Activated CD4-positive, alpha-beta T cell treated with anti-CD3 and anti-CD28 coated beads, Interleukin-2, amount 10 ng/mL, durations not matched to agents 24 days and 14 days (primary cell): ENCODE results near the gene NXPH1. TPM values are rescaled to one million over a fixed set of nuclear protein-coding genes. Genes with fewer than 3 reads are reported as not detected.

Experiments used
- DNase-seq: peaks from one replicate; pipeline ENCODE4 v3.0.0; 2022
- H3K27ac Mint-ChIP-seq: one replicate; pipeline ENCODE4 v1.8.0; 2022; ENCODE audit warnings: mild to moderate bottlenecking, mixed read lengths
- H3K27me3 Mint-ChIP-seq: one replicate; pipeline ENCODE4 v1.8.0; 2022; ENCODE audit warnings: mixed read lengths
- H3K36me3 Mint-ChIP-seq: one replicate; pipeline ENCODE4 v1.8.0; 2022; ENCODE audit warnings: low read depth, mild to moderate bottlenecking, mixed read lengths
- H3K4me1 Mint-ChIP-seq: one replicate; pipeline ENCODE4 v1.8.0; 2021; ENCODE audit warnings: mixed read lengths
- H3K4me3 Mint-ChIP-seq: one replicate; pipeline ENCODE4 v1.8.0; 2022; ENCODE audit warnings: mild to moderate bottlenecking, moderate library complexity, mixed read lengths
- H3K9me3 Mint-ChIP-seq: one replicate; pipeline ENCODE4 v1.8.0; 2021; ENCODE audit warnings: mixed read lengths
- intact Hi-C: fragments of 100-400 bp; cut with micrococcal nuclease; formaldehyde crosslinking; loops from one replicate; pipeline ENCODE4 v1.15.1; 2023
- total RNA-seq: library from RNA; stranded (reverse); gene quantifications from 2 replicates; pipeline ENCODE4 v1.2.3, GENCODE V29; 2022

Gene NXPH1
- total RNA-seq, 1 donor from 2014 or later, result not detected

DNA sequence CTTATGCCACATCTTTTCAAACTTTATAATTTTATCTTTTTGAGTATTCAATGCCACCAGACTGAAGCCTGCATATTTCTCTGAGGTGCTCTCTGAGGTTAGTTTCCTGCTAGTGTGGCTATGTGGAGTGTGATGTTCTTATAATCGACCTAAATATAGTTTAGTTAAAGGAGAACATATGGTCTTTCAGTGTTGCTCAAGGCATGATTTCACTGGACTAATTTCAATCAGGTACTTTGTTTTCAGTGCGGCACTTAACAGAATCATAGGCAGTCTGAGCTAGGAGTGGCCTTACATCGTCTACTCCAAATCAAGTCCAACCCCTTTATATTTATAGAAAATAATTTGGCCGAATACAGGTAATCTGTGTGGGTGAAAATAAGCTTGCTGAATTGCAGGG, 134.2 kb downstream of the NXPH1 start:
- no peaks in the 10 kb centered on the region for H3K36me3 Mint-ChIP-seq
- DNase-seq, result no peak
- H3K4me1 Mint-ChIP-seq, result no peaks in the 10 kb centered on the region
- H3K9me3 Mint-ChIP-seq, result no peaks in the 10 kb centered on the region
- intact Hi-C loops, result no loop called here
- no peak overlapping the region for H3K4me3 Mint-ChIP-seq
- H3K27ac Mint-ChIP-seq, result no peak overlapping the region
- H3K27me3 Mint-ChIP-seq, result no peaks in the 10 kb centered on the region

DNA sequence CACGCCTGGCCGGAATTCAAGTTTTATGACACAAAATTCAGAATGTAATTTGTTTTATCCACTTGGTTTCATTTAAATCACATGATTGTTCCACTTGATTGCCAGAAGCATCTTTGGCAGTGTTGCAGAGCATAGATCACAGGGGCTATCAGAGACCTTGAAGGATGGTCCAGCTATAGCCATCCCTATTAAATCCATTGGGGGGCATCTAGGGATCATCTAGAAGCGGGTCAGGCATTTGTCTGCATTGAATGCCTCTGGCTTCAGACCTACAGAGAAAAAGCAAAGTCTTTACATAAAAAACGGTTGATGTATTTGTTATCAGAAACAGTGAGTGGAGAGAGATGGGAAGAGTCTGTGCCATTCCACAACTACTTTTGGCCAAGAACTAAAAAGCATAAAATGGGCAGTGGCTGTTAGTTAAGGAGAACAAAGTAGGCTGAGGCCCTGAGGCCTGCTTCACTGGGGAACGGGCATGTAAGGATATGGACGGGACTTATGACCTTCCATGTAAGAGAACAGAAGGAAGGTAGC, 146.3 kb downstream of the NXPH1 start:
- no peaks in the 10 kb centered on the region for H3K36me3 Mint-ChIP-seq
- H3K27me3 Mint-ChIP-seq, result no peaks in the 10 kb centered on the region
- DNase-seq, result no peak
- no peaks in the 10 kb centered on the region for H3K9me3 Mint-ChIP-seq
- H3K27ac Mint-ChIP-seq, result no peak overlapping the region
- H3K4me1 Mint-ChIP-seq, result no peaks in the 10 kb centered on the region
- no peak overlapping the region for H3K4me3 Mint-ChIP-seq
- intact Hi-C loops, result no loop called here

DNA sequence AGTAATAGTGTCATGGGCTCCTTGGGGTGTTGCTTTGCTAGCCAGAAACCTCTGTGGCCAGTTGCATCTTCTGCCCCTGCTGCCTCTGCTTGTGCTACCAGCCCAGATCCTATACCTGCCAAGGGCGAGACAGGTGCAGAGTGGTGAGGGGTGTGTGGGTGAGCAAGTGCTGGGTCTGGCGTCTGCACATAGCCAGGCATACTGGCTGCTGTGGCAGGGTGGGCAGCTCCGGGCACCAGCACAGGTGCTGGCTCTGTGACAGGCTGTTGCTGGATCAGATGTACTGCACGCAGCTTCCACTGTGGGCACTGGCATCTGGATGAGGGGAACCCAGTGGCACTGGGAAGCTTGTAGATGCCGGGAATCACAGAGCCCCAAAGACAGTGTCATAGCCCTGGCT, 148.4 kb downstream of the NXPH1 start:
- Mint-ChIP-seq H3K36me3 (no peaks in the 10 kb centered on the region), H3K4me3 (no peak overlapping the region), H3K4me1 (no peaks in the 10 kb centered on the region), H3K9me3 (no peaks in the 10 kb centered on the region), H3K27me3 (no peaks in the 10 kb centered on the region), H3K27ac (no peak overlapping the region)
- no peak for DNase-seq
- intact Hi-C loops, result no loop called here

DNA sequence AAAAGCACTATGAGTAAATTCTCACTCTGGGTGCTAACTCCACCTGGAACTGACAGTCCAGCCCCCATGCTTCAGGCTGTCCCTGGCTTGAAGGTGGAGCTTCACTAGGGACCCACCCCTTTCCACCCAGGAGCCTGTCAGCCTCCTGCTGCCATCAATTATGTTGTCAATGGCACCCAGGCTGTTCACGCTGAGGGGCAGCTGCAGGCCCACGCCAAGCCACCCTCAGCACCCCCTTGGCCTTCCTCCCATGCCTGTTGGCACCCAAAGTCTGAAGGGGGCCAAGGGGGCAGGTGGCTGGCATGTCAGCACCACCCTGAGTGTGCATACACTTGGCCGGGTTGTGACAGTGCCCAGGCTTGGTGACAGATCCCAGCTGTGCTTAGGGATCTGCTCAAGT, 149.3 kb downstream of the NXPH1 start:
- H3K27me3 Mint-ChIP-seq, result no peaks in the 10 kb centered on the region
- H3K4me3 Mint-ChIP-seq, result no peak overlapping the region
- intact Hi-C loops, result no loop called here
- no peak for DNase-seq
- H3K36me3 Mint-ChIP-seq, result no peaks in the 10 kb centered on the region
- no peak overlapping the region for H3K27ac Mint-ChIP-seq
- no peaks in the 10 kb centered on the region for H3K4me1 Mint-ChIP-seq
- no peaks in the 10 kb centered on the region for H3K9me3 Mint-ChIP-seq

DNA sequence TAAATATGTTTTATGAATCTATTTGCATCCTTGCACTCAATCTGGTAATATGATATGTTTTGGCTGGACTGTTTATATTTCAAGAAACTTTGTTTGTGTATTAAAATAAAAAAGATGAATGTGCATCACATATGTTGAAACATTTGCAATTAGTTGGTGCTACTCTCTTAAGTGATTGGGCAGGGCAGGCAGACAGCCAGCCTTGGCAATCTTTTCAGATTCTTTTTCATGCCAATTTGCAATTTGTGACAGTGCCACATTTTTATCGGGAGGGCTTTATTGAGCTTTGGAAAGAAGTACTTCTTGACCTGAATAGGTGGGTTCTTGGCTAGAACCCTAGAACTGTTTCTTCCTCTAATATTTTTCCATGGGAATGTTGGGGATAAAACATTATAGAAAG, 152.2 kb downstream of the NXPH1 start:
- H3K4me1 Mint-ChIP-seq, result no peaks in the 10 kb centered on the region
- H3K4me3 Mint-ChIP-seq, result no peak overlapping the region
- no peaks in the 10 kb centered on the region for H3K27me3 Mint-ChIP-seq
- no peaks in the 10 kb centered on the region for H3K9me3 Mint-ChIP-seq
- H3K36me3 Mint-ChIP-seq, result no peaks in the 10 kb centered on the region
- no peak overlapping the region for H3K27ac Mint-ChIP-seq
- intact Hi-C loops, result no loop called here
- DNase-seq, result no peak

DNA sequence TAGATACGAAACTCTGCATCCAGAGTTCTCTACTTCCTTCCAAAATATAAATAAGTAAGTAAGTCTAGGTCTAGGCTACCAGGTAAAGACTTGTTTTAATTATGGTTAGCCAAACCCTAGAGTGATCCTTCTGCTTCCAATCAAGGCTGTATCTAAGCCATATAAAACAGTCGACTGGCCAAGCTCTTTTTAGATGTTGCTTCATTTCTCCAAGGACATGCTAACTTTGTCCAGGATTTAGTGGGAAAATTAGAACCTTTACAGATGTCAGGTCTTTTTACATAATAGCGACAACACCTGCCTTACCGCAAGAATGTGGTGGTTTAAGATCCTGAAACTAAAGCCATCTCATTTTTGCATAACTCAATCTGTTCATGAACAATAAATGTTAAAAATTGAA, 156.8 kb downstream of the NXPH1 start:
- H3K4me1 Mint-ChIP-seq, result no peaks in the 10 kb centered on the region
- no peak overlapping the region for H3K27ac Mint-ChIP-seq
- H3K27me3 Mint-ChIP-seq, result no peaks in the 10 kb centered on the region
- DNase-seq, result no peak
- H3K36me3 Mint-ChIP-seq, result no peaks in the 10 kb centered on the region
- H3K9me3 Mint-ChIP-seq, result no peaks in the 10 kb centered on the region
- intact Hi-C loops, result no loop called here
- H3K4me3 Mint-ChIP-seq, result no peak overlapping the region

DNA sequence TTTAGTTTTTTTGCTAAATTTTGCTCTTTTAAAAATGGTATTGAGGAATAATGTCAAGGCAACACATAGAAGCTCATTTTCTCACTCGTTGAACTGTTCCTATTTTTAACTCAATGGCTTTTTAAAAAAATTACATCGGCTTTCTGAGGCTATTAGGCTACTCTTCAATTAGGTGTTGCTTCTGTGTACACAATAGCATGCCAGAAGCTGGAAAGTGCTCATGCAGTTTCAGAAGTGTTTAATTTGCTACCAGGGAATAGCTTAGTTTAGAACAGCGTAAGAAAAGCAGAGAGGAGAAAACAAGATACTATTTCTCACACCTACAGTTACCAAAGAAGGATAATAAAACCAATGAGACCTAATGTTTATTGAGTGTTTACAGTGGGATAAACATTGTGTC, 157.4 kb downstream of the NXPH1 start:
- Mint-ChIP-seq H3K36me3 (no peaks in the 10 kb centered on the region), H3K27ac (no peak overlapping the region), H3K9me3 (no peaks in the 10 kb centered on the region), H3K4me3 (no peak overlapping the region), H3K4me1 (no peaks in the 10 kb centered on the region), H3K27me3 (no peaks in the 10 kb centered on the region)
- DNase-seq, result no peak
- intact Hi-C loops, result no loop called here

DNA sequence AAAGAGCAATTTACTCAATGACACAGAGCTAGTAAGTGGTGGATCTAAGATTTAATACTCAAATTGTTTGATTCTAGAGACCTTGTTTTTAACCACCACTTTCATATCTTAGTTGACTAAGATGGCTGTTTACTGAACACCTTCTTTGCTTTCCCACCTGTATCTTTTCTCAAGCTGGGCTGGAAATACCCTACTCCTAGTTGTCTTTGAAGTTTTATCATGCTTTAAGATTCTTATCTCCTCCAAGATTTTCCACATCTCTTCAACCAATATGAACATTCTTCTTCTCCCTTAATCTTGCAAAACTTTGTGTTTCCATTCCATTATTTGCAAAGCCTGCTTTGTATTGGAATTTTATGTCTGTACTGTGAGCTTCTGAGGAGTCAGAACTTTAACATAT, 157.9 kb downstream of the NXPH1 start:
- Mint-ChIP-seq H3K4me3 (no peak overlapping the region), H3K9me3 (no peaks in the 10 kb centered on the region), H3K27me3 (no peaks in the 10 kb centered on the region), H3K36me3 (no peaks in the 10 kb centered on the region), H3K4me1 (no peaks in the 10 kb centered on the region), H3K27ac (no peak overlapping the region)
- no peak for DNase-seq
- intact Hi-C loops, result no loop called here

DNA sequence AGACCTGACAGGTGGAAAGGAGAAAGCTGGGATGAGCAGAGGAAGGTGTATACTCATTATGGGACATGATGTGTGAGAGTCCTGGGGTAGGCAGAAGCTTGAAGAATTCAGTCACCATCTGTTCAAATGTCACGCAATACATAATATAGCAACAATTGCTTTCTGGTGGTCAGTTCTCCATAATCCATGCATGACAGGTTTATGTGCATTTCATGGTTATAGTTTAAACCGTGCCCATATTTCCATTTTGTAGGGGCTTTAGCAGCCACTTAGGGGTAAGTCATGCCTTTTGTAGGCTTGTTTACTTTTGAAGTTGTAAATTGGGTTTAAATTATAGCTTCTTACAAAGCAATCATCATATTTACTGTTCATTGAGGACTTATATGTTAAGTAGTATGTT, 158.8 kb downstream of the NXPH1 start:
- Mint-ChIP-seq H3K4me3 (no peak overlapping the region), H3K27me3 (no peaks in the 10 kb centered on the region), H3K27ac (no peak overlapping the region), H3K9me3 (no peaks in the 10 kb centered on the region), H3K36me3 (no peaks in the 10 kb centered on the region), H3K4me1 (no peaks in the 10 kb centered on the region)
- no peak for DNase-seq
- intact Hi-C loops, result no loop called here

DNA sequence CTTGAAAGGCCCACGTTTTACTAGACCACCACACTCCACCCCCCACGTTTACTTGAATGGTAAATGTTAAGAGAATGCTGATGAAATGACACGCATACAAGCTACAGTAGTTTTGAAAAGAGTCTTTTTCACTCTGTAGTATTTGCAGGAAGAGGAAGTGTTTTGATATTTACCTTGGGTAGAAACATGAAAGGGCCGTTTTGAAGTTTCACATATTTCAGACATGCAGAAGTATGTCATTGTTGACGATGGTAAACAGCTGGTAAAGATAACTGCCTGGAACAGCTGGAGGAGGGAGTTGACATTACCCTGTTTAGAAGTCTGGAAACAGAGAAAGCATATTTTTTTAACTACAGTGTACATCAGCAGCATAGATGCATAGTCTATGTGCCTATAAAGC, 160.7 kb downstream of the NXPH1 start:
- H3K36me3 Mint-ChIP-seq, result no peaks in the 10 kb centered on the region
- H3K4me3 Mint-ChIP-seq, result no peak overlapping the region
- no peak for DNase-seq
- no peaks in the 10 kb centered on the region for H3K9me3 Mint-ChIP-seq
- H3K27me3 Mint-ChIP-seq, result no peaks in the 10 kb centered on the region
- intact Hi-C loops, result no loop called here
- H3K4me1 Mint-ChIP-seq, result no peaks in the 10 kb centered on the region
- no peak overlapping the region for H3K27ac Mint-ChIP-seq

DNA sequence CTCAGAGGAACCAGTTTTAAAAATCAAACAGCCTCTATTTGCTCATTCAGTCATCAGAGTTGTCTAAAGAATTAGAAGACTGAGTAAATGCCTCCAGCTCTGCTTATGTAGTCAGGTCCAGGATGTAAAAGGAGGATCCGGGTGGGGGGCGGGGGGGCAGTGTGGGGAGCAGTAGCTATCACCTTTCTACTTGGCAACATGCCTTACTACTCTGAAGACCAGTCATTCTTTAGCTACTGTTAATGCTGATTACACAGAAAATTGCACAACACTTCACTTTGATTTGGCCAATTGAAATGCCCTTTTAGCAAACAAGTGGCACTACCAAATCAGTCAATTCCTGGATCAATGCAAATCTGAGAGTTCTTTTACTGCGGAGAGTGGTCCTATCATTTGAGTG, 164.2 kb downstream of the NXPH1 start:
- no peaks in the 10 kb centered on the region for H3K4me1 Mint-ChIP-seq
- DNase-seq, result no peak
- H3K4me3 Mint-ChIP-seq, result no peak overlapping the region
- H3K27ac Mint-ChIP-seq, result no peak overlapping the region
- no peaks in the 10 kb centered on the region for H3K27me3 Mint-ChIP-seq
- H3K36me3 Mint-ChIP-seq, result no peaks in the 10 kb centered on the region
- intact Hi-C loops, result no loop called here
- H3K9me3 Mint-ChIP-seq, result no peaks in the 10 kb centered on the region

DNA sequence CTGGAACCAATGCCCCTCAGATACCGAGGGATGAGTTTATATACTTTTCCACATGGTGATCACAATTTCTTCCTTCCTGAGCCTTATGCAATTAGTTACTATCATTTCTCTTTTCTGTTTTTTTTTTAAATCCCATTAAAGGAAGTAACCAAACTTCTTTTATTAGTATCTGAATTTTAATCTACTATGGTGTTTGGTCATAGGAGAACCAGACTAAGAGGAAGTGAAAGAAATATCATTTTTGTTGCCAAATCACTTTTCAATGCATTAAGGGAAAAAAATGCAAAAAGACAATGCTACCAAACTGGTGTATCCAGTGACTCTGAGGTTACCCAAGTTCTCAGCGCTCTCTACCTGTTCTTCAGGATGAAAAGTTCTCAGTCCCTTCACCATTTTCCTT, 167.7 kb downstream of the NXPH1 start:
- Mint-ChIP-seq H3K27ac (no peak overlapping the region), H3K4me1 (no peaks in the 10 kb centered on the region), H3K9me3 (no peaks in the 10 kb centered on the region), H3K36me3 (no peaks in the 10 kb centered on the region), H3K27me3 (no peaks in the 10 kb centered on the region), H3K4me3 (no peak overlapping the region)
- intact Hi-C loops, result no loop called here
- no peak for DNase-seq

DNA sequence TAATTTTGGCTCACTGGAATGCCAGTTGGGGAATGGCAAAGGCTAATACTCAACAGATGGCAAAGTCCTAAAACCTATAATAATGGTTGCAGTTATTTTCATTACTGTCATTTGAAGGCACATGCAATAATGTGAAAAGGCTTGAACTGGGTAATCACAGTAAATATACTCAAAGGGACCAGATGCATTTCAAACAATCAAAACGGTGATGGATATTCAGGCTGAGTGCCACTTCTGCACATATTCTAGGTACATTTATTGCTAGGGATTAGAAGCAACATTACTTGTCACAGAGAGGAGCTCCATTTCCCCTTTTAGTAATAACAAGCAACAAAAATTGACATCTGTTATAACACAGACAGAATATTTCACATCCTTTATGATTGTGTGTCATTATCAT, 171.8 kb downstream of the NXPH1 start:
- no peak overlapping the region for H3K27ac Mint-ChIP-seq
- H3K9me3 Mint-ChIP-seq, result no peaks in the 10 kb centered on the region
- H3K4me3 Mint-ChIP-seq, result no peak overlapping the region
- H3K27me3 Mint-ChIP-seq, result no peaks in the 10 kb centered on the region
- intact Hi-C loops, result no loop called here
- DNase-seq, result no peak
- H3K36me3 Mint-ChIP-seq, result no peaks in the 10 kb centered on the region
- H3K4me1 Mint-ChIP-seq, result no peaks in the 10 kb centered on the region

DNA sequence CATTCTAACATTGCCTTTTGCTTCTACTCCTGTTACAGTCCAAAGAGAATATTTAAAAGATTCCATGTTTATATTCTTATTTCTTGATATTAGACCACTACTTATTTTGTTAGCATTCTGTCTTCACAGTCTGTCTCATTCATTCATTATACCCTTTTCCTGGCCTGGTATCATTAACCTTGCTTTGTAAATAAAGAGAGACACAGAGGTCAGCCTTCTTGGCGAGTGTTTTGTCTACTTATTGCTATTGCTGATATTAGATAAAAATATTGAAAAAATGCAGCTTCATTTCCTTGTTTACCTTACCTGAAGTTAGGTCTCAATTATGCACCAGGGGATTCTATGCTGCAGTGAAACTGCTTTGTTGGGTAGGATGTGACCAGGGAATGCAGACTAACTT, 179.2 kb downstream of the NXPH1 start:
- no peaks in the 10 kb centered on the region for H3K27me3 Mint-ChIP-seq
- intact Hi-C loops, result no loop called here
- H3K9me3 Mint-ChIP-seq, result no peaks in the 10 kb centered on the region
- no peak for DNase-seq
- H3K4me1 Mint-ChIP-seq, result no peaks in the 10 kb centered on the region
- no peak overlapping the region for H3K4me3 Mint-ChIP-seq
- H3K36me3 Mint-ChIP-seq, result no peaks in the 10 kb centered on the region
- H3K27ac Mint-ChIP-seq, result no peak overlapping the region

DNA sequence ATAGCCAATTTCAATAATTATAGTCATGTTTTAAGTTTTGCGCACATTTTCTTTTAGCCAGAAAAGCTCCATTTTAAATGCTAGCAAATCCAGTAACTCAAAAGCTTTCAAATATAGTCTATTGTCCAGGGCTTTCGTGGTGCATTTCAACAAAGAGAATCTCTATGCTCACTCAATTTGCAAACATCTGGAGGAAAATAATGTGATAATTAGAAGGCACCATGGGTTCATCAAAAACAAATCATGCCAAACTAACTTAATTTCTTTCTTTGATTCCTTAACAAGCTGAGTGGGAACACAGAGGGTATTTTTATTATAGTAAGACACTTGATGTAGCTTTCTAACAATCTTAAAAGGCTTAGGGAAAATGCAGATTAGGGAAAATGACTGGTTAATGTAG, 179.8 kb downstream of the NXPH1 start:
- H3K9me3 Mint-ChIP-seq, result no peaks in the 10 kb centered on the region
- no peaks in the 10 kb centered on the region for H3K27me3 Mint-ChIP-seq
- no peak overlapping the region for H3K4me3 Mint-ChIP-seq
- DNase-seq, result no peak
- intact Hi-C loops, result no loop called here
- no peaks in the 10 kb centered on the region for H3K4me1 Mint-ChIP-seq
- H3K27ac Mint-ChIP-seq, result no peak overlapping the region
- no peaks in the 10 kb centered on the region for H3K36me3 Mint-ChIP-seq
